ENCODE data around the gene PADI4.
A peak's percentile ranks its signal among the peaks of the same experiment; 100 is the strongest.
"Not testable (repeated sequence)": the region's sequence is repeated elsewhere in the genome, so short reads cannot be mapped to it uniquely, and the experiment has no call there.

The PADI4 gene

GRCh38 chr1:17403081-17403480, 95.1 kb downstream of the PADI4 start:
- no peak for DNase-seq

- DNase-seq, result no peak
These were observed 96.2 kb downstream of the PADI4 start for GRCh38 chr1:17404034-17404684.

GRCh38 chr1:17404820-17405219, 96.8 kb downstream of the PADI4 start:
- no peak for DNase-seq

- DNase-seq, result peak; percentile 43
These were observed 98.1 kb downstream of the PADI4 start for GRCh38 chr1:17405898-17406759.

- DNase-seq, result not testable (repeated sequence)
These were observed 98.9 kb downstream of the PADI4 start for GRCh38 chr1:17406760-17407475.

GRCh38 chr1:17407786-17408514, 100.0 kb downstream of the PADI4 start:
- not testable (repeated sequence) for DNase-seq

- no peak for DNase-seq
These were observed 101.4 kb downstream of the PADI4 start for GRCh38 chr1:17409391-17409811.

- DNase-seq, result no peak
These were observed 104.3 kb downstream of the PADI4 start for GRCh38 chr1:17412093-17412870.

Data from NCI-H2171 treated with DMSO at 0.1 percent for 48 hours (cell line).